GM23248 (cell line): ENCODE measurements around the gene MPV17L2. TPM values are rescaled to one million over a fixed set of nuclear protein-coding genes. Genes with fewer than 3 reads are reported as not detected.
A peak's percentile ranks its signal among the peaks of the same experiment; 100 is the strongest.

Experiments used
- DNase-seq: peaks from one replicate; pipeline ENCODE4 v3.0.0-alpha.2; 2015
- H2AFZ ChIP-seq: fragments of 200-600 bp; sonication (generic); 2 replicates; pipeline ENCODE4 v1.6.1; 2016; ENCODE audit warnings: antibody characterized with exemption
- H3F3A ChIP-seq: fragments of 200-600 bp; sonication (generic); 2 replicates; pipeline ENCODE4 v1.6.1; 2016; ENCODE audit warnings: mild to moderate bottlenecking, antibody characterized with exemption, mixed run types; ENCODE audit not compliant: insufficient read depth
- H3K27ac ChIP-seq: fragments of 200-600 bp; sonication (generic); 2 replicates; pipeline ENCODE4 v1.5.1; 2016; ENCODE audit warnings: mild to moderate bottlenecking
- H3K27me3 ChIP-seq: fragments of 200-600 bp; sonication (generic); replicated peaks from 2 replicates; pipeline ENCODE4 v1.6.1; 2016; ENCODE audit warnings: mild to moderate bottlenecking; ENCODE audit not compliant: insufficient read depth
- H3K36me3 ChIP-seq: fragments of 200-600 bp; sonication (generic); 2 replicates; pipeline ENCODE4 v1.6.1; 2016; ENCODE audit warnings: low read depth, mild to moderate bottlenecking
- H3K4me1 ChIP-seq: fragments of 200-600 bp; sonication (generic); 2 replicates; pipeline ENCODE4 v1.6.1; 2016; ENCODE audit warnings: mild to moderate bottlenecking; ENCODE audit not compliant: insufficient read depth
- H3K4me2 ChIP-seq: fragments of 200-600 bp; sonication (generic); one replicate; pipeline ENCODE4 v1.6.1; 2016; ENCODE audit warnings: mild to moderate bottlenecking; ENCODE audit not compliant: unreplicated experiment
- H3K4me3 ChIP-seq: fragments of 200-600 bp; sonication (generic); 2 replicates; pipeline ENCODE4 v1.5.1; 2016; ENCODE audit warnings: mild to moderate bottlenecking
- H3K79me2 ChIP-seq: fragments of 200-600 bp; sonication (generic); 2 replicates; pipeline ENCODE4 v1.6.1; 2016; ENCODE audit warnings: mild to moderate bottlenecking; ENCODE audit not compliant: insufficient read depth
- H3K9ac ChIP-seq: fragments of 200-600 bp; sonication (generic); 2 replicates; pipeline ENCODE4 v1.6.1; 2016; ENCODE audit warnings: mild to moderate bottlenecking
- H3K9me2 ChIP-seq: fragments of 200-600 bp; sonication (generic); 2 replicates; pipeline ENCODE4 v1.6.1; 2016; ENCODE audit warnings: mixed run types, mild to moderate bottlenecking, moderate library complexity; ENCODE audit not compliant: insufficient read depth
- H3K9me3 ChIP-seq: fragments of 200-600 bp; sonication (generic); one replicate; pipeline ENCODE4 v1.6.1; 2017; ENCODE audit warnings: low read depth
- H4K20me1 ChIP-seq: fragments of 200-600 bp; sonication (generic); 2 replicates; pipeline ENCODE4 v1.6.0; 2016; ENCODE audit not compliant: insufficient read depth
- EZH2 ChIP-seq: fragments of 200-600 bp; sonication (generic); IDR thresholded peaks from 2 replicates; pipeline ENCODE4 v1.6.1; 2018; ENCODE audit warnings: antibody characterized with exemption, mild to moderate bottlenecking; ENCODE audit not compliant: insufficient read depth, poor library complexity, severe bottlenecking
- EZH2phosphoT487 ChIP-seq: fragments of 200-600 bp; sonication (generic); IDR thresholded peaks from 2 replicates; pipeline ENCODE4 v1.6.1; 2018; ENCODE audit warnings: antibody characterized with exemption, moderate library complexity, mild to moderate bottlenecking, low read depth; ENCODE audit not compliant: insufficient read depth
- WGBS, 2 experiments: methylation state at CpG; one replicate each; pipeline ENCODE4 v1.1.6; 2015 to 2017; ENCODE audit warnings: low lambda C conversion rate in 2 of 2, low coverage in 1 of 2; ENCODE audit errors: missing lambda C conversion rate in 2 of 2; 5-methylcytosine and 5-hydroxymethylcytosine counted together
- in situ Hi-C: fragments of 300-500 bp; cut with MboI; formaldehyde crosslinking; loops from 2 replicates; pipeline ENCODE4 v1.15.0; 2020
- polyA plus RNA-seq: library from polyadenylated mRNA; unstranded; fragments of >200 nt; fragmentation: Nextera tagmentation; extraction: Ambion mirVana; gene quantifications from 2 replicates; pipeline ENCODE4 v1.2.1, GENCODE V29; 2016
- total RNA-seq: library from RNA; depleted of rRNA; stranded (reverse); fragments of >200 nt; shearing (Covaris generic); gene quantifications from 2 replicates; pipeline ENCODE4 v1.2.3, GENCODE V29; 2014

Gene MPV17L2
- total and polyA plus RNA-seq, 2 experiments from 2014 or later, result 21.0 to 43.2 TPM

DNA sequence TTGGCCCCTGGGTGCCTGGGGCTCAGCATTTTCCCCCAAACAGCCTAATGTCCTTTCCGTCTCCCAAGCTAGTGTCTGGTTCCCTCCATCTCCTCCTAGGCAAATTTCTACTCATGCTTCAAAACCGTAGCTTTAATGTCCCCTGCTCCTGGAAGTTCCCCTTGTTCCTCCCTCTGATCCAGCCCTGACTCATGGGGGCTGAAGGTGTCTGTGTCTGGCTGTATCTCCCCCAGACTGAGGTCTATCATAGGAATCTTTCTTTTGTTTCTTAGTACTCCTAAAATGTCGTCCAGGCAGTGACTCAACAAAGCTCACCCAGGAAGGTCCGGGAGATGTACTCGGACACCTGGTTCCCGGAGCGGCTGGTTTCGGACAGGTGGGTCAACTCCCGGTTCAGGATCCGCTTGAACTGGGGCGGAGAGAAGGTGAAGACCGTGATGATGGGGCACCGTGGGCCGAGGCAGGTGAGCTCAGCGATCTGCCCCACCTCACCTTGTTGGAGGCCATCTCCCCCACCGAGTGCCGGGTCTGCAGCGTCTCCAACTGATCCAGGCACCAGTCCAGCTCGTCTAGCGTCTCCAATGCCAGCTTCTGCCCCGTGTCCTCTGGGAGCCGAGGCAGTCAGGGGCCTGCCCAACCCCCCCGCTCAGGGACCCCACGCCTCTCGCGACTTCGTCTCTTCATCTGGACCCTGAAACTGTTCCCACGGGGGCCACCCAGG is 27.1 kb downstream of the MPV17L2 start:
- peaks cover 3% of the 10 kb centered on the region for H3F3A ChIP-seq
- H3K4me2 ChIP-seq, result no peak overlapping the region
- H3K27me3 ChIP-seq, result no peaks in the 10 kb centered on the region
- H3K9ac ChIP-seq, result no peak overlapping the region
- in situ Hi-C loops, result no loop called here
- H3K4me1 ChIP-seq, result peaks cover 3% of the 10 kb centered on the region
- H2AFZ ChIP-seq, result no peak overlapping the region
- H3K9me3 ChIP-seq, result no peaks in the 10 kb centered on the region
- TF ChIP-seq EZH2 (no peak), EZH2phosphoT487 (no peak)
- no peak overlapping the region for H3K4me3 ChIP-seq
- DNase-seq, result no peak
- 53 to 61% methylated on average over 25 to 28 of the region's 28 CpGs for WGBS, 2 experiments
- H4K20me1 ChIP-seq, result no peaks in the 10 kb centered on the region
- no peaks in the 10 kb centered on the region for H3K79me2 ChIP-seq
- no peaks in the 10 kb centered on the region for H3K9me2 ChIP-seq
- H3K36me3 ChIP-seq, result no peaks in the 10 kb centered on the region
- no peak overlapping the region for H3K27ac ChIP-seq

DNA sequence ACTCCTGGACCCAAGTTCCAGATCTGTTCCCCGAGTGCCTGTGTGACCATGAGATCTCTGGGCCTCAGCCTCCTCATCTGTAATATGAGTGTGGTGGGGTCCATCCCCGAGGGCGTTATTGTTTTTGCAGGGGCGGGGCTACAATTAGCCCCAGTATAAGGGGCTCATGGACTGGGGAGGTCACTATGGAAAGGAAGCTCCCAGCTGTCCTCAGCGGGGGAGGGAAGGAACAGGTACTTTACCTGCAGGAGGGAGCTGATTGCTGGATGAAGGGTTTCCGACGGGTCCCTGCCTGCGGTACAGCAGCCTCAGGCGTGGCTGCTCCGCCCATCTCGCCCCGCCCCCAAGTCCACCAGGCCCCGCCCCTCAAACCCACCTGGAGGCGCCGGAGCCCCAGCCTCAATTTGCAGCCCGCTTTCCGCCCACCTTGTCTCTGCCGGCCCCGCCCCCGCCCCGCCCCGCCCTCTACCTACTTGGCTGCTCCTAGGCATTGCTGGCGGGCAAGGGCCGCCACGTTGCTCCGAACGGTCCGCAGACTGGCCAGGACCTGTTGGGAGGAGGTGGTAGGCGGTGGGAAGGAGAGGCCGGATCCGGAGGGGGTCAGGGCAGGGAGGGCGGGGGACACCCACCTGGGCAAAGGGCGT is 27.7 kb downstream of the MPV17L2 start:
- WGBS, 2 experiments, result 8 to 9% methylated on average over 25 to 33 of the region's 33 CpGs
- Histone ChIP-seq H3K9me2 (no peaks in the 10 kb centered on the region), H3K79me2 (no peaks in the 10 kb centered on the region), H3K36me3 (no peaks in the 10 kb centered on the region), H3K27me3 (no peaks in the 10 kb centered on the region), H3F3A (no peaks in the 10 kb centered on the region), H3K27ac (no peak overlapping the region), H3K9me3 (no peaks in the 10 kb centered on the region), H3K4me3 (no peak overlapping the region), H3K4me2 (no peak overlapping the region), H3K9ac (no peak overlapping the region), H4K20me1 (no peaks in the 10 kb centered on the region), H3K4me1 (no peaks in the 10 kb centered on the region), H2AFZ (no peak overlapping the region)
- DNase-seq, result no peak
- in situ Hi-C loops, result no loop called here
- no peak for TF ChIP-seq EZH2phosphoT487
- TF ChIP-seq EZH2, result no peak

DNA sequence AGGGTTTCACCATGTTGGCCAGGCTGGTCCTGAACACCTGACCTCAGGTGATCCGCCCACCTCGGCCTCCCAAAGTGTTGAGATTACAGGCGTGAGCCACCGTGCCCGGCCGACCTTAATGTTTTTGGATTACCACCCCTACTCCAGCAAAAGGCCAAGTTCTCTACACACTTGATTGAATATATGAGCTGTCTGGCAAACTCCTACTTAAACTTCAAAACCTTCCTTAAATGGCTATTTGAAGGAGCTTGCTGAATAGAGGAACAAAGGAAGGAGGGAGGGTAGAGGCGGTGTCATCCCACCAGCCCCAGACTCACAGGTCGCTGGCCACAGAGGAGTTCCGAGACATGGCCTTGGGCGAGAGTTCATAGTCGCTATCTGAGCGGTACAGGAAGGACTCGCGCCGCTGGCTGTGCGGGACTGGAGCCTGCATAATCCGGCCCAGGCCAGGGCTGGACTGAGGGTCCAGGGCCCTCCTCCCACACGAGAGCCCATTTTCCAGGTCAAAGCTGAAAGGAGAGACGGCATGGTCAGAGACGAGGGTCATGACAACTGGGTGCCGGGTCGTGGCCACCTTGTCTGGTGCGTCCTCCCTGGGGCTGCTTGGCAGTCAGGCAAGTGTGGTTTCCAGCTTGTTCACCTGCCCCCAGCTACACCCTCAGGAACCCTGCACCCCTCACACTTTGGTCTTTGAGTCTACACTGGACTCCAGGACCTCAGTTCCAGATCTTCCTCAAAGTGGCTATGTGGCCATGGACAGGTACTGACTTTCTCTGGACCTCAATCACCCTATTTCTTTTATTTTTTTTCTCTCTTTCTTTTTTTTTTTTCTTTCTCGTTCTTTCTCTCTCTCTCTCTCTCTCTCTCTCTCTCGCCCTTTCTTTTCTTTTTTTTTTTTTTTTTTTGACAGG is 29.1 kb downstream of the MPV17L2 start:
- 77 to 83% methylated on average over 23 to 25 of the region's 25 CpGs for WGBS, 2 experiments
- Histone ChIP-seq H3K79me2 (no peaks in the 10 kb centered on the region), H3K9me2 (no peaks in the 10 kb centered on the region), H4K20me1 (no peaks in the 10 kb centered on the region), H3K9me3 (no peaks in the 10 kb centered on the region), H3K36me3 (no peaks in the 10 kb centered on the region), H3K4me3 (no peak overlapping the region), H3K27ac (no peak overlapping the region), H2AFZ (no peak overlapping the region), H3K4me1 (no peaks in the 10 kb centered on the region), H3K4me2 (no peak overlapping the region), H3F3A (no peaks in the 10 kb centered on the region), H3K9ac (no peak overlapping the region), H3K27me3 (no peaks in the 10 kb centered on the region)
- in situ Hi-C loops, result no loop called here
- DNase-seq, result no peak
- TF ChIP-seq EZH2 (no peak), EZH2phosphoT487 (no peak)

DNA sequence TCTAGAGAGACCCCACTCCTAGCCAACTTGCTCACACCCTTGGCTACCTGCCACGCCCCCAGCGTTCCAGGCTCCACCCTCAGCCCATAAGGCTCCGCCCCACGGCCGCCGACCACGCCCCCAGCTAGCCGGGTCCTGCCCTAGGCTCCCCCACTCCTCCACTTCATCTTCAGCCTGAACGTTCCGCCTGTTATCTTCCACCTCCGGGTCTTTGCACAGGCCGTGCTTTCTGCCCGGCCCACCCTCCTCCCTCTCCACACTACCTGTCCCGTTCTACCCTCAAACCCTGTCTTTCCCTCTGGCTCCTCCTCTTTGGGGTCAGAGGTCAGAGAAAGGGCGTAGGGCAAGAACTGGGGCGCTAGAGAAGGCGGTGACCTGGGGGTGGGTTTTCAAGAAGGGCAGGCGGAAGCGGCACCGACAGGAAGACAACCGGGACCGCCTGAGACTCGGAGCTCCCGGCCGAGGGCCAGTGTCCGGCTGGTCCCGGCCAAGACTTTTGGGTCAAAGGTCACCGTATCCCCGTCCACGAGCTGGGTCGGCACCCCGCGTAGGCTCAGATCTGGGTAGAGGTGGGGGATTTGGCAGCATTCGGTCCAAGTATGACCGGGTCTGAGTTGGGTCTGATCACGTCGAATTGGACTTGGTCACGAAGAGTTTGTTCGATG is 31.0 kb downstream of the MPV17L2 start:
- in situ Hi-C loops, result no loop called here
- peak overlapping the region; percentile 55; the same call in 1 of the 2 replicates for H3K9ac ChIP-seq

More for the DNA sequence above, 31.0 kb downstream of the MPV17L2 start:
- no peaks in the 10 kb centered on the region for H3K79me2 ChIP-seq
- H3K9me3 ChIP-seq, result no peaks in the 10 kb centered on the region
- H2AFZ ChIP-seq, result peak overlapping the region; percentile 82
- 13 to 14% methylated on average over 34 to 39 of the region's 39 CpGs for WGBS, 2 experiments
- H3K4me3 ChIP-seq, result peak overlapping the region; percentile 54
- no peaks in the 10 kb centered on the region for H4K20me1 ChIP-seq
- no peaks in the 10 kb centered on the region for H3K9me2 ChIP-seq
- TF ChIP-seq EZH2 (no peak), EZH2phosphoT487 (no peak)
- no peaks in the 10 kb centered on the region for H3K4me1 ChIP-seq
- H3K27me3 ChIP-seq, result no peaks in the 10 kb centered on the region
- no peak for DNase-seq
- no peaks in the 10 kb centered on the region for H3K36me3 ChIP-seq
- H3K27ac ChIP-seq, result no peak overlapping the region
- H3F3A ChIP-seq, result no peaks in the 10 kb centered on the region
- peak overlapping the region; percentile 9 for H3K4me2 ChIP-seq
